T-helper 1 cell treated with Interleukin-12 subunit alpha and Interleukin-12 subunit beta and Interleukin-4 antibody, amounts not matched to agents 30 μg/mL and 1 μg/mL, for 36 hours (primary cell): ENCODE measurements around the gene DCXR.

Experiments used
- H3K27ac Mint-ChIP-seq: one replicate; pipeline ENCODE4 v1.8.0; 2021; ENCODE audit warnings: mild to moderate bottlenecking, mixed read lengths
- H3K27me3 Mint-ChIP-seq: one replicate; pipeline ENCODE4 v1.8.0; 2021; ENCODE audit warnings: low read depth, mixed read lengths
- H3K36me3 Mint-ChIP-seq: one replicate; pipeline ENCODE4 v1.8.0; 2021; ENCODE audit warnings: low read depth, mixed read lengths
- H3K4me1 Mint-ChIP-seq: one replicate; pipeline ENCODE4 v1.8.0; 2021; ENCODE audit warnings: low read depth, mixed read lengths
- H3K4me3 Mint-ChIP-seq: one replicate; pipeline ENCODE4 v1.8.0; 2021; ENCODE audit warnings: mild to moderate bottlenecking, moderate library complexity, mixed read lengths
- H3K9me3 Mint-ChIP-seq: one replicate; pipeline ENCODE4 v1.8.0; 2021; ENCODE audit warnings: mixed read lengths

DCXR gene

DNA sequence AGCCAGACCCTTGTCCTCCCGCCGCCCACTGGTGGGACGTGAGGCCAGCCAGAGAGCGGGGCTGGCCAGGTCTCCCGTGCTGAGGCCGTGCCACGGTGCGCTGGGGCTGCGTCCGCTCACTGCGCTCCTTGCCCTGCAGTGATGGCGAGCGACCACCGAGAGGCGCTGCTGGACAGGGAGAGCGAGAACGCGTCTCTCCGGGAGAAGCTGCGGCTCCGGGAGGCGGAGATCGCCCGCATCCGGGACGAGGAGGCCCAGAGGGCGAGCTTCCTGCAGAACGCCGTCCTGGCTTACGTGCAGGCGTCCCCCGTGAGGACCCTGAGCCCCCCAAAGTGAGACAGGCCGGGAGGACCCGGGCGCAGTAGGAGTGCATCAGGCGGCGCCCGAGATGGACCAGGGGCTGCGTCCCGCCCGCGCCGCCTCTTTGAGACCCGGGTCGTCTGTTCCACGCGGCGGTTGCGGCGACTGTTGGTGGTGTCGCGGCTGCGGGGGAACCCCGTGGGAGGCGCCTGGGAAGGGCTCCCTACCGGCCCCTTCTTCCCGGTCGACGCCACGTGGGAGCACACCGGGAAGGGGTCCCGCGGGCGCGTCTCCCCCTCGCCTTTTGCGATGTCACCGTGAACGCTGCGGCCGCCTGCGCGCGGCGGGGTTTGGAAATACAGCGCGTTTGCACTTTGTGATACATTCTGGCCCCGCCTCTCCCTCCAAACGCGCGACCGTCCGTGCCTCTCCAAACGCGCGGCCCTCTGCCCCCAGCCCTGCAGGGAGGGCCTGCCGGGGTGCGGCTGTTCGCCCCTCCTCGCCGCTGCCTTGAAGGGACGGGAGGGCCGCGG lies 6.8 kb downstream of the DCXR start:
- H3K27ac Mint-ChIP-seq, result peak overlapping the region; percentile 79
- H3K4me3 Mint-ChIP-seq, result peak overlapping the region; percentile 85
- H3K27me3 Mint-ChIP-seq, result no peaks in the 10 kb centered on the region
- H3K4me1 Mint-ChIP-seq, result peaks cover 3% of the 10 kb centered on the region
- peaks cover 7% of the 10 kb centered on the region for H3K36me3 Mint-ChIP-seq
- H3K9me3 Mint-ChIP-seq, result no peaks in the 10 kb centered on the region

DNA sequence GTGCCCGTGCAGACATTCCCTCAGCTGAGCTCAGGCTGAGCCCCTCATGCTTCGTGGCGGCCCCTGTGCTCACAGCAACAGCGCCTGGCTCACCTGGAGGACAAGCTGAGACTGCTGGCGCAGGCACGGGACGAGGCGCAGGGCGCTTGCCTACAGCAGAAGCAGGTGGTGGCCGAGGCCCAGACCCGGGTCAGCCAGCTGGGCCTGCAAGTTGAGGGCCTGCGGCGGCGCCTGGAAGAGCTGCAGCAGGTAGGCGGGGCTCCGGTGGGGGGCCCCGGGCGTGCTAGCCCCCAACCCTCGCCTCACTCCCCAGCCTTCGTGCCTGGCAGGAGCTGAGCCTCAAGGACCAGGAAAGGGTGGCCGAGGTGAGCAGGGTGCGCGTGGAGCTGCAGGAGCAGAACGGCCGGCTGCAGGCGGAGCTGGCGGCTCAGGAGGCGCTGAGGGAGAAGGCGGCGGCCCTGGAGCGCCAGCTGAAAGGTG lies 7.5 kb downstream of the DCXR start:
- H3K27me3 Mint-ChIP-seq, result no peaks in the 10 kb centered on the region
- no peak overlapping the region for H3K27ac Mint-ChIP-seq
- H3K9me3 Mint-ChIP-seq, result no peaks in the 10 kb centered on the region
- H3K4me3 Mint-ChIP-seq, result no peak overlapping the region
- H3K4me1 Mint-ChIP-seq, result peaks cover 1% of the 10 kb centered on the region
- H3K36me3 Mint-ChIP-seq, result peaks cover 3% of the 10 kb centered on the region

DNA sequence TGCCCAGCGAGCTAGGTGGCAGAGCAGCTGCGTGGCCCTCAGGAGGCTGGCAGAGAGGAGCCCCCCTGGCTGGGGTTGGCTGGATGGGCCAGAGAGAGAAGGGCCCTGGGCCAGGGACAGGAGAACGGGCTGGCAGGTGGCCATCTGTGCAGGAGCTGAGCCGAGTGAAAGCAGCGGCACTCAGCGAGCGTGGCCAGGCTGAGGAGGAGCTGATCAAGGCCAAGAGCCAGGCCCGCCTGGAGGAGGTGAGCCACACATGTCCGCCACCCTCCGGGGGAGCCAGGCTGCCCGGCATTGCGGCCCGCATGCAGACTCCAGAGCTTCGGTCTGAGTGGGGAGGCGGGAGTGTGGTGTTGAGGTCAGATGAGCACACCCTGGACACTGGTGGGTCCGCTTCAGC lies 8.1 kb downstream of the DCXR start:
- peak overlapping the region; percentile 61 for H3K4me3 Mint-ChIP-seq
- peaks cover 1% of the 10 kb centered on the region for H3K4me1 Mint-ChIP-seq

DNA sequence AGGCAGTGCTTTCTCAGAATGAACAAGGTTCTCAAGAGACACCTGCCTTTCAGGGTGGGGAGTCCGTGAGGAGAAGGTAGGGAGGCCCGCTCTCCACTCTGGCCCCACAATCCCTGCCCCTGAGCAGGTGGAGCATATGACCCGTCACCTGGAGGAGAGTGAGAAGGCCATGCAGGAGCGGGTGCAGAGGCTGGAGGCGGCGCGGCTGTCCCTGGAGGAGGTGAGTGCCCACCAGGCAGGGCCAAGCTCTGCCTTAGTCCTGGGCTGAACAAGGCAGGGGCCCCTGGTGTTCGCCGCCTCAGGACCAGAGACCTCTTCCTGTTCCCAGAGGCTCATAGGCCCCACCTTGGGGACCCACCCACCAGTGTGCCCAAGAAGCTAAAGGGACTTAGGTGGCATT lies 8.5 kb downstream of the DCXR start:
- Mint-ChIP-seq H3K4me3 (no peak overlapping the region), H3K27me3 (no peaks in the 10 kb centered on the region), H3K27ac (no peak overlapping the region), H3K36me3 (peaks cover 3% of the 10 kb centered on the region), H3K4me1 (peaks cover 5% of the 10 kb centered on the region), H3K9me3 (no peaks in the 10 kb centered on the region)

More for the DNA sequence above, 8.1 kb downstream of the DCXR start:
- H3K27ac Mint-ChIP-seq, result no peak overlapping the region
- no peaks in the 10 kb centered on the region for H3K9me3 Mint-ChIP-seq
- no peaks in the 10 kb centered on the region for H3K27me3 Mint-ChIP-seq
- H3K36me3 Mint-ChIP-seq, result peaks cover 3% of the 10 kb centered on the region

DNA sequence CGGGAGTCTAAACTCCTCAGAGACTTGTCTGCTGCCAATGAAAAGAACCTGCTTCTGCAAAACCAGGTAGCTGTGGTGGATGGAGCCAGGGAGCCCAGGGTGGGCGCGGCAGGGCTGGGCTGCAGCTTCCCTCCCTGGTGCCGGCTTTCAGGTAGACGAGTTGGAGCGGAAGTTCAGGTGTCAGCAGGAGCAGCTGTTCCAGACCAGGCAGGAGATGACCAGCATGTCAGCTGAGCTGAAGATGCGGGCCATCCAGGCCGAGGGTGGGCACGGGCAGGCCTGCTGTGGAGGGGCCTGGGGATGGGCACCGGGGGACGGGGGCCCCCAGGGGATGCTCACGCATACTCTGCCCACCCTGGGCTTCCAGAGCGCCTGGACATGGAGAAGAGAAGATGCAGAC lies 9.3 kb downstream of the DCXR start:
- Mint-ChIP-seq H3K4me3 (no peak overlapping the region), H3K36me3 (peaks cover 3% of the 10 kb centered on the region), H3K27ac (no peak overlapping the region), H3K9me3 (no peaks in the 10 kb centered on the region), H3K4me1 (peaks cover 8% of the 10 kb centered on the region), H3K27me3 (no peaks in the 10 kb centered on the region)

DNA sequence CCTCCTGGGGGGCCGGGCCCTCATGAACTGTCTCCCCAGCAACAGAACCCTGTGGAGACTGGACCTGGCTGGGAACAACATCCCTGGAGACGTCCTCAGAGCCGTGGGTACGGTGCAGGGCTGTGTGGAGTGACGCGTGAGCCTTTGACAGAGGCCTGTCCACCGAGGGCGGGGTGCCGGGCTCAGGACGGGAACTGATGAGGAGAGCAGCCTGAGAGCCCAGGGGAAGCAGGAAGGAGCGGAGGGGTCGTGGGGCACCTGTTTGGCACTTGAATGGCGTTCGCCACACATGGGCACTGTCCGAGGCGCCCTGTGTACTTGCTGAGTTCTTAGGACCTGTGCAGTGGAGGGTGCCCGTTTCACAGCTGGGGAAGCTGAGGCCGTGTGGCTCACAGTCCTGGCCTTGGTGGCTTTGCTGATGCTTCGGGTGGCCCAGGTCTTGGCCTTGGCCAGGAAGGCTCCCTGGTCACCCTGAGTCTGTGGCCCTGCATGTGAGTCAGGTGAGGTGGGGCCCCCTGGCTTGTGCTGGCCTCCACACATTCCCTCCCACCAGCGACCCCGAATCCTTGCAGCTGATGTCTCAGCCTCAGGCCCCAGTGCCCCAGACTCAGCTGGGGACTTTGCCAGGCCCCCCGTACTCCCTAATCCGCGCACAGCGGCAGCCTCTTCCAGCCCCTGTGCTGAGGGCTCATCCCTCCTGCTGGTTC lies 11.9 kb downstream of the DCXR start:
- H3K9me3 Mint-ChIP-seq, result no peaks in the 10 kb centered on the region
- no peaks in the 10 kb centered on the region for H3K27me3 Mint-ChIP-seq
- no peak overlapping the region for H3K27ac Mint-ChIP-seq
- peaks cover 3% of the 10 kb centered on the region for H3K36me3 Mint-ChIP-seq
- H3K4me3 Mint-ChIP-seq, result no peak overlapping the region
- peaks cover 15% of the 10 kb centered on the region for H3K4me1 Mint-ChIP-seq

DNA sequence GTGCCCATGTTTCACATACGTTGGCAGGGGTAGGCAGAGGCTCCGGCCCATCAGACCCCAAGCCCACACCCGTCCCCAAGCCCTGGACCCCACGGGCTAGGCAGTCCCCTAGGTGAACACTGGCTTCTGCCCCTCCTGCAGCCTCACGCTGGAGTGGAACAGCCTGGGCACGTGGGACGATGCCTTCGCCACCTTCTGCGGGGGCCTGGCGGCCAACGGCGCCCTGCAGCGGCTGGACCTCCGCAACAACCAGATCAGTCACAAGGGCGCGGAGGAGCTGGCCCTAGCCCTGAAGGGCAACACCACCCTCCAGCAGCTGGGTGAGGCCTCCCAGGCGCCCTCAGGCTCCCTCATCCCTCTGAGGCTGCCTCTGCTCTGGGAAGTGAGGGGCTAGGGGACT lies 12.6 kb downstream of the DCXR start:
- H3K36me3 Mint-ChIP-seq, result peaks cover 3% of the 10 kb centered on the region
- H3K27ac Mint-ChIP-seq, result no peak overlapping the region
- H3K4me1 Mint-ChIP-seq, result peaks cover 15% of the 10 kb centered on the region
- no peak overlapping the region for H3K4me3 Mint-ChIP-seq
- H3K9me3 Mint-ChIP-seq, result no peaks in the 10 kb centered on the region
- no peaks in the 10 kb centered on the region for H3K27me3 Mint-ChIP-seq

DNA sequence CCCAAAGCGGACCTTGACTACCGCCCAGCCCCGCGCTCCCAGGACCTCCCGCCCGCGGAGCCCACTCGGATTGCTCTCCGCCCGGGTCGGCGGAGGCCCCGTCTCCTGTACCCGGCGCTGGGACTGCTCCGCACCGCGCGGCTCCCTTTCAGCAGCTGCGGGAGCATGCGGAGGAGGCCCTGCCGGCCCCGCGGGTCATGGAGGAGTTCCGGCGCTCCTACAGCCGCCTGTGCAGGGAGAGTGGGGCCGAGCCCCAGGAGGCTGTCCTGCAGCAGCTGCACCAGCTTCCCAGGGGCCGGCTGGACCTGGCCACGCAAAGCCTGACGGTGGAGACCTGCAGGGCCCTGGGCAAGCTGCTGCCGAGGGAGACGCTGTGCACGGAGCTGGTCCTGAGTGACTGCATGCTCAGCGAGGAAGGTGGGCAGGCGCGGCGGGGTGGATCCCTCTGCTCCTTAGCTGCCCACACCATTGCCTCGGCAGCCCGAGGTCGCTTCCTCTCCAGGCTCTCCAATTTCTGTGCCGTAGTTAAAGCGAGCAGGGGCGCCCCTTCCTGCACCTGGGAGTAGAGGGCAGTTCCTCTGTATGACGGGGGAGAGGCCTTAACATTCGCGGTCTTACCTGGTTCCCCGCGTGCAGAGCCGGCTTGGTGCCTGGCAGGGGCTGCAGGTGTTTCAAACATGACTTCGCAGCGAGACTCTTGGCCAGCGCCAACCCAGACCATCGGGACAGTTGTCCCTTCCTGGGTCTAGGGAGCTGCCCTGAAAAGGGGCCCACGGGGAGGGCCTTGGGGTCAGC lies 13.9 kb downstream of the DCXR start:
- Mint-ChIP-seq H3K4me1 (peaks cover 15% of the 10 kb centered on the region), H3K27ac (peak overlapping the region; percentile 45), H3K36me3 (peaks cover 3% of the 10 kb centered on the region), H3K9me3 (no peaks in the 10 kb centered on the region), H3K27me3 (no peaks in the 10 kb centered on the region), H3K4me3 (peak overlapping the region; percentile 79)

DNA sequence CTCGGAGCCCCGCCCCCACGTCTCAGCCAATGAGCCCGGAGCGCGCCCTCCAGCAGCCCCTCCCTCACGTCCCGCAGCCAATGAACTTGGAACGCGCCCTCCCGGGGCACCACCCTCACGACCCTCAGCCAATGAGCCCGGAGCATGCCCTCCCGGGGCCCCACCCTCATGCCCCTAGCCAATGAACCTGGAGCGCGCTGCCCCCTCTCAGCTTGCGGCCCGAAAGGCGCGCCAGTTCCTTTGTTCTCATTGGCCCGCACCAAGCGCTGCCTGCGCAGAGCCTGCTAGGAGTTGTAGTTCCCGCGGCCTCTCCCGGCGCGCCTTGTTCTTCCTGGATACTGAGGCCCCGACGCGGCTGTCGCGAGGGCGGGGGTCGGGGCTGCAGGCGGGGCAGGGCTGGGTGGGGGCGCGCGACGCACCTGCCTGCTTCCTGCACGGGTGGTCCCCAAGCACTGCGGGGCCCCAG lies 14.5 kb downstream of the DCXR start, which contains the start of gene LRRC45:
Gene LRRC45 (plus strand): TSS at position 325 of the 466 bp plus-strand sequence. CDS start 339 bp downstream, outside the sequence.
- peak within 1 kb of the TSS; percentile 59 for H3K27ac Mint-ChIP-seq
- H3K4me1 Mint-ChIP-seq, result peaks cover 15% of the 10 kb centered on the region
- H3K4me3 Mint-ChIP-seq, result peak within 1 kb of the TSS; percentile 82
- H3K27me3 Mint-ChIP-seq, result no peaks in the 10 kb centered on the region
- H3K9me3 Mint-ChIP-seq, result no peaks in the 10 kb centered on the region
- peaks cover 3% of the 10 kb centered on the region for H3K36me3 Mint-ChIP-seq

DNA sequence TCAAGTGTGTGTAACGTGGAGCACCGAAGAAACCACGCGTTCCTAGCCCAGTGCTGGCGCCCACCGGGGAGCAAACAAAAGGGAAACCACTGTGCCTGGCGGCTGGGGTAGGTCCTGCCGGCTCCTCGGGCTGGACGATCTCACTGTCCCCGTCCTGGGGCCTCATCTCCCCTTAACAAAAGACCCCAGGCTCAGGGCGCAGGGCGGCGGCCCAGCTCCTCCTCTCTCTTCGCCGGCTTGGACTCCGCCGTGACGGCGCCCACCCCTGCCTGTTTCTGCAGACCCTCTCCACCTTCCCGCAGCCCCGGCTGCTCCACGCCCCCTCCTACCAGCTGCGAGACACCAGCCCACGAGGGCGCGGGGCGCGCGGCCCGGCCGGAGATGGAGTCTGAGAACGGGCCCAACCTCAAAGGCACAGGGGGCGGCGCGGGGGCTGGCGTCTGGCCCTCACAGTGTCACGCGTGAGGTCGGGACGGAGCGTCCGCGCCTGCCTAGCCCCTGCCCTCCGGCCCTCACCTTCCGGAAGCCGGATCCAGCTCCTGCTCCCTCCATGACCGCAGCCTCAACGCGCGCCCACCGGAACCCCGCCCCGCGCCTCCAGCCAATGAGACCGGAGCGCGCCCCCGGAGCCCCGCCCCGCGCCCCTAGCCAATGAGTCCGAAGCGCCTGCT lies 15.1 kb downstream of the DCXR start, which contains the start of gene CENPX:
Gene CENPX (minus strand): TSS at position 569 of the 671 bp plus-strand sequence. CDS start 17 bp downstream, at position 552.
- H3K4me3 Mint-ChIP-seq, result peak within 1 kb of the TSS; percentile 82
- H3K4me1 Mint-ChIP-seq, result peaks cover 15% of the 10 kb centered on the region
- H3K36me3 Mint-ChIP-seq, result peaks cover 3% of the 10 kb centered on the region
- no peaks in the 10 kb centered on the region for H3K9me3 Mint-ChIP-seq
- no peaks in the 10 kb centered on the region for H3K27me3 Mint-ChIP-seq
- H3K27ac Mint-ChIP-seq, result peak within 1 kb of the TSS; percentile 59

DNA sequence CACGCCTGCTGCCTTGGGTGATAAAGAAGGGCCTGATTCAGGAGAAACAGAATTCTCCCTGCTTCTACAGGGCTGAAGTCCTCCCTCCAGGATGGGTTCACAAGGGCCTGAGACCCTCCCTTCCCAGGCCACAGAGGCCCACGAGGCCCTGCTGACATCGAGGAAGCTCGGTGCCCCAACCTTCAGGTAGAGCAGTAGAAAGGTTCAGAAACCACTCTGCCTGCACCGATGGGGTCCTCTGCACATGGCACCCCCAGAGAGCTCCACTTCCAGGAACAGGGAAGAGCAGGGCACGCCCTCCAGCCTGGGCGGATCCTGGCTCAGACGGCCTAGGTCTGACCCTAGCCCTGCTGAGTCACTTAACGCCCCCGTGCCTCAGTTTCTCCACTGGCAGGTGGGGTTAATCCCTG lies 15.6 kb downstream of the DCXR start:
- H3K4me3 Mint-ChIP-seq, result peak overlapping the region; percentile 82
- no peaks in the 10 kb centered on the region for H3K9me3 Mint-ChIP-seq
- H3K27me3 Mint-ChIP-seq, result no peaks in the 10 kb centered on the region
- H3K36me3 Mint-ChIP-seq, result peaks cover 3% of the 10 kb centered on the region
- H3K4me1 Mint-ChIP-seq, result peaks cover 15% of the 10 kb centered on the region
- peak overlapping the region; percentile 59 for H3K27ac Mint-ChIP-seq

DNA sequence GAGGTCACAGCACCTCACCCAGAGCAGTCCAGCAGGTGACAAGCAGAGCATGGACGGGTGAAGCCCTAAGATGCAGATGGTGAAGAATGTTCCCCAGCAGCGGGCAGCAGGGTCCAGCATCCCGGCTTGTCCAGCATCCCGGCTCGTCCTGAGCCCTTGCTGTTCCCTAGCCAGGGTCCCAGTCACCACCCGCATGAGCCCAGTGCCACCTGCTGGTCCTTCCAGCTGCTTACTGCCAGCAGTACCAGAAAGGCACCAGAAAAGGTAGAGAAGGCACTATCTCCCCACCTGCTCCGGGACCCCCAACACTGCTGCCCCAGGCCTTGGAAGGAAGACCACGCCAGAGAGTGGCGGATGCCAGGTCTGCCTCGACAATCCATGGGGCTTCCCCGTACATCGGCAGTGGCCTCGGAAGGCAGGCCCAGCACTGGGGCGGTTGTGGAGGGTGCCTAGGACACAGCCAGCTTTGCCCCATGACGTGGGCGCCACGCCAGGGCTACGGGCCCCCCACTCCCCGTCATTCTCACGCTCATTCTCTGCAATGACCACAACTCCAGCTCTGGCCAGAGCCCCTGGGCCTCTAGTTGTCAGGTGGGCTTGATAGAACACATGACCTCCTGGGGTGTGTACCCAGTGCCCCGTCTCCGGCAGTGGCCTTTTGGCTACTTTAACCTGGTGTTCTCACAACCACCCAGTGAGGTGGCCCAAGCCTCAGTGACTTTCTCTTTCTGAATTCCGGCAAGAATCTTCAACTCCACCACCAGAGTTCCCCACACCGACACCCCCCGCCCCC lies 16.2 kb downstream of the DCXR start:
- peaks cover 15% of the 10 kb centered on the region for H3K4me1 Mint-ChIP-seq
- H3K4me3 Mint-ChIP-seq, result peak overlapping the region; percentile 82
- H3K36me3 Mint-ChIP-seq, result peaks cover 3% of the 10 kb centered on the region
- peak overlapping the region; percentile 59 for H3K27ac Mint-ChIP-seq
- H3K9me3 Mint-ChIP-seq, result no peaks in the 10 kb centered on the region
- no peaks in the 10 kb centered on the region for H3K27me3 Mint-ChIP-seq

DNA sequence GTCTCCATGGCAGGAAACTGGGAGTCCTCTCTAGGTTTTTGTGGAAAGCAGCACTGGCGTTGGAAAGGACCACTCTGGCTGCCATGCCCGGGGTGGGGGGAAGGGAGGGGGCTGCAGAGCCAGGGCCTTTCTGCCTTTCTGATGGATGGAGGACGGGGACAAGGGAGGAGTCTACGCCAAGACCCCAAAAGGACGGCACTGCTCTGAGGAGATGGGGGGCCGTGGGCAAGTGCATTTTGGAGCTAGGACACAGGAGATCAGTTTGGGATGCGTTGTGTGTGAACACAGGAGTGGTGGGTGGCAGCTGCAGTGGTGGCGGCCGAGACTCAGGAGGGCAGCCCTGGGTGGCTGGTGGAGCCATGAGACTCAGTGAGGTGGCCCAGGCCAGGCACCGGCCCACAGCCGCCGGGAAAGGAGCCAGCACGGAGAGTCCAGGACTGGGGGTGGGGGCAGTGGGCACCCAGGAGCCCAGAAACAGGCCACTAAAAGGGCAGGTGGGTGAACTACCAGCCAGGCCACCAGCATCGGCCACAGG lies 16.9 kb downstream of the DCXR start:
- H3K36me3 Mint-ChIP-seq, result peaks cover 3% of the 10 kb centered on the region
- no peaks in the 10 kb centered on the region for H3K27me3 Mint-ChIP-seq
- no peak overlapping the region for H3K27ac Mint-ChIP-seq
- H3K4me1 Mint-ChIP-seq, result peaks cover 15% of the 10 kb centered on the region
- H3K4me3 Mint-ChIP-seq, result peak overlapping the region; percentile 48
- no peaks in the 10 kb centered on the region for H3K9me3 Mint-ChIP-seq
